Neural crest cell (in vitro differentiated cells): ENCODE measurements around the gene LONP1. TPM values are rescaled to one million over a fixed set of nuclear protein-coding genes. Genes with fewer than 3 reads are reported as not detected.
A peak's percentile ranks its signal among the peaks of the same experiment; 100 is the strongest.

Experiments
- DNase-seq: peaks from one replicate; pipeline ENCODE4 v3.0.0; 2021; ENCODE audit warnings: low read depth, mixed read lengths, low spot score
- H3K27ac Mint-ChIP-seq: one replicate; pipeline ENCODE4 v1.8.0; 2021; ENCODE audit warnings: mild to moderate bottlenecking, mixed read lengths; ENCODE audit not compliant: unreplicated experiment
- H3K27me3 Mint-ChIP-seq: 2 replicates; pipeline ENCODE4 v1.8.0; 2021; ENCODE audit warnings: low read depth, mild to moderate bottlenecking, mixed read lengths
- H3K36me3 Mint-ChIP-seq: 2 replicates; pipeline ENCODE4 v1.8.0; 2021; ENCODE audit warnings: low read depth, mild to moderate bottlenecking, mixed read lengths
- H3K4me1 Mint-ChIP-seq: 2 replicates; pipeline ENCODE4 v1.8.0; 2021; ENCODE audit warnings: mixed read lengths
- H3K4me3 Mint-ChIP-seq: one replicate; pipeline ENCODE4 v1.8.0; 2021; ENCODE audit warnings: mild to moderate bottlenecking, mixed read lengths
- H3K9me3 Mint-ChIP-seq: 2 replicates; pipeline ENCODE4 v1.8.0; 2021; ENCODE audit warnings: mixed read lengths
- CTCF ChIP-seq: fragments of 200-600 bp; sonication (generic); conservative IDR thresholded peaks from 2 replicates; pipeline ENCODE4 v1.5.0; 2021; ENCODE audit warnings: antibody characterized with exemption, mild to moderate bottlenecking
- total RNA-seq: library from RNA; stranded (reverse); gene quantifications from 2 replicates; pipeline ENCODE4 v1.2.1, GENCODE V29; 2021

Gene LONP1
- total RNA-seq, 1 donor from 2014 or later = 93.2 TPM

GRCh38 chr19:5698635-5699422 is 21.1 kb downstream of the LONP1 start:
- H3K4me3 Mint-ChIP-seq = peak overlapping the region; percentile 62
- no peaks in the 10 kb centered on the region for H3K4me1 Mint-ChIP-seq
- DNase-seq = no peak
- H3K27ac Mint-ChIP-seq = peak overlapping the region; percentile 75
- H3K27me3 Mint-ChIP-seq = peaks cover 10% of the 10 kb centered on the region
- no peak for TF ChIP-seq CTCF
- peaks cover 17% of the 10 kb centered on the region for H3K36me3 Mint-ChIP-seq
- no peaks in the 10 kb centered on the region for H3K9me3 Mint-ChIP-seq

- H3K36me3 Mint-ChIP-seq = peaks cover 12% of the 10 kb centered on the region
- peaks cover 10% of the 10 kb centered on the region for H3K27me3 Mint-ChIP-seq
- TF ChIP-seq CTCF = no peak
- H3K4me1 Mint-ChIP-seq = no peaks in the 10 kb centered on the region
- H3K9me3 Mint-ChIP-seq = no peaks in the 10 kb centered on the region
- H3K4me3 Mint-ChIP-seq = peak overlapping the region; percentile 66
- DNase-seq = no peak
- no peak overlapping the region for H3K27ac Mint-ChIP-seq
Observed at GRCh38 chr19:5697890-5698634, 21.9 kb downstream of the LONP1 start.

- TF ChIP-seq CTCF = no peak
- Mint-ChIP-seq H3K4me3 (peak overlapping the region; percentile 66), H3K9me3 (no peaks in the 10 kb centered on the region), H3K27me3 (peaks cover 10% of the 10 kb centered on the region), H3K36me3 (peaks cover 15% of the 10 kb centered on the region), H3K4me1 (peaks cover 5% of the 10 kb centered on the region), H3K27ac (peak overlapping the region; percentile 57)
- DNase-seq = no peak
Observed at GRCh38 chr19:5697022-5697889, 22.7 kb downstream of the LONP1 start.

GRCh38 chr19:5696196-5697021 is 23.5 kb downstream of the LONP1 start:
- Mint-ChIP-seq H3K27ac (no peak overlapping the region), H3K4me1 (peaks cover 5% of the 10 kb centered on the region), H3K27me3 (peaks cover 10% of the 10 kb centered on the region), H3K9me3 (no peaks in the 10 kb centered on the region), H3K36me3 (peaks cover 17% of the 10 kb centered on the region), H3K4me3 (peak overlapping the region; percentile 66)
- no peak for TF ChIP-seq CTCF
- DNase-seq = no peak
